GM12801 (cell line): ENCODE measurements around the gene CWC27.

Experiments
- TF ChIP-seq, protein P1 (sequence below): IDR thresholded peaks from one replicate; pipeline ENCODE4 v1.5.1; 2011; ENCODE audit warnings: control low read depth; ENCODE audit not compliant: insufficient read length; ENCODE audit errors: extremely low read depth

Gene CWC27

DNA sequence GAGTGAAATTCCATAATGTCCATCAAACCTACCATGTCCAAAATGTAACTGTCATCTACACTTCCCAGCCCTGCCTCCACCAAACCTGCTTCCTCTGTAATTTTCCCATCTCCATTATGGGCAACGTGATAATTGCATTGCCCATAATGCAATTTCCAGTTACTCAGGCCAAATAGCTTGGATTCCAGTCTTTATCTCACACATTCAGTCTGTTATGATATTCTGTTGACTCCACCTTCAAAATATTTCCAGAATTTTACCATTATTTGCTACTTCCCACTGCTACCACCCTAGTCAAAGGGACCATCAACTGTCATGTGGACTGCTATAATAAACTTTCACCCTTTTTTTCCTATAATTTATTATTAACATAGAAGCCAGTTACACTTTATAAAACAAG, 256.0 kb downstream of the CWC27 start:
- TF ChIP-seq, protein P1, sequence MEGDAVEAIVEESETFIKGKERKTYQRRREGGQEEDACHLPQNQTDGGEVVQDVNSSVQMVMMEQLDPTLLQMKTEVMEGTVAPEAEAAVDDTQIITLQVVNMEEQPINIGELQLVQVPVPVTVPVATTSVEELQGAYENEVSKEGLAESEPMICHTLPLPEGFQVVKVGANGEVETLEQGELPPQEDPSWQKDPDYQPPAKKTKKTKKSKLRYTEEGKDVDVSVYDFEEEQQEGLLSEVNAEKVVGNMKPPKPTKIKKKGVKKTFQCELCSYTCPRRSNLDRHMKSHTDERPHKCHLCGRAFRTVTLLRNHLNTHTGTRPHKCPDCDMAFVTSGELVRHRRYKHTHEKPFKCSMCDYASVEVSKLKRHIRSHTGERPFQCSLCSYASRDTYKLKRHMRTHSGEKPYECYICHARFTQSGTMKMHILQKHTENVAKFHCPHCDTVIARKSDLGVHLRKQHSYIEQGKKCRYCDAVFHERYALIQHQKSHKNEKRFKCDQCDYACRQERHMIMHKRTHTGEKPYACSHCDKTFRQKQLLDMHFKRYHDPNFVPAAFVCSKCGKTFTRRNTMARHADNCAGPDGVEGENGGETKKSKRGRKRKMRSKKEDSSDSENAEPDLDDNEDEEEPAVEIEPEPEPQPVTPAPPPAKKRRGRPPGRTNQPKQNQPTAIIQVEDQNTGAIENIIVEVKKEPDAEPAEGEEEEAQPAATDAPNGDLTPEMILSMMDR: no peak

DNA sequence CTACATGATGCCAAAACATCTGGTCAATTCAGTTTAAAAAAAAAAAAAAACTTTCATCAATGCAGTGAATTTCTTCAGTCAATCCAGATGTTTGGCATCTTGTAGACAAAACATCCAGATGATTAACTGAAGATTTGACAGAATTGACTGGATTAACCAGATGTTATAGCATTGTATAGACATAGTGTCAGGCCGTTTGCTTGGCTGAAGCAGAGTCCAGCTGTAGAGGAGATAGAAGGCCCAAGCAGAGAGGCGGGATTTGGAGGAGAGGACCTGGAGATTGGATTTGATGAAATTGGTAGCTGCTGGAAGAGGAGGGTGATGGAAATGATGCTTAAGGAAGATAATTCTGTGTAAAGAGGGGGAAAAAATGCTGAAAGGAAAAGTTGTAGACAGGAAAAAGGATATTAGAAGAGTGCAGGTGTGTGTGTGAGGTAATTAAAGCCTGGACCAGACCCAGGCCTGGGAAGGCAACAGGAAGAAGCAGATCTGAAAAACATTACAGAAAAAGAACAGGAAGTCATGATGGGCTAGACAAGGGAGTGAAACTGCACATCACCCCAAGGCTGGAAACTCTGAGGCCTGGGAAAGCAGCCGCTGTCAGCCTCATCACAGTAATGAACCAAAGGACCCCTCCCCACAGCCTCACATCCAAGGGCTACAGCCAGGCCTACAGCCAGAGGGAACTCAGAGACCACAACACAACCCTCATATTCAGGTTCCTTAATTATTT, 258.3 kb downstream of the CWC27 start:
- TF ChIP-seq, protein P1: no peak

DNA sequence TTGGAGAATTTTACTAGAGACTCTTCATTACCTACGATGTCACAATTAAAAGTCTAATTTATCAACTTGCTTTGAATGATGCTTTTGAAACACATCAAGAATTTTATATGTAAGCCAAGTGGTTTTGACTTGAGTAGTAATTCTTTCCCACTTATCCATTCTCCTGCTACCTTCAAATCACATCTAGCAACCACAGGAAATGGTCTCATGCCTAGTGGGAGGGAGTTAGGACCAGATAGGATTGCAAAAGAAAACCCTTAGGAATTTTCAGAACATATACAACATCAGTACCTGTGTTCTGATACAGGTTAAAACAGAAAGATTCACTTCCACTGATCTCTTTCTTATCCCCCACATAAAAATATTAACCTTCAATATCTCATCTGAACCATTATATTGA, 260.4 kb downstream of the CWC27 start:
- TF ChIP-seq, protein P1: no peak

DNA sequence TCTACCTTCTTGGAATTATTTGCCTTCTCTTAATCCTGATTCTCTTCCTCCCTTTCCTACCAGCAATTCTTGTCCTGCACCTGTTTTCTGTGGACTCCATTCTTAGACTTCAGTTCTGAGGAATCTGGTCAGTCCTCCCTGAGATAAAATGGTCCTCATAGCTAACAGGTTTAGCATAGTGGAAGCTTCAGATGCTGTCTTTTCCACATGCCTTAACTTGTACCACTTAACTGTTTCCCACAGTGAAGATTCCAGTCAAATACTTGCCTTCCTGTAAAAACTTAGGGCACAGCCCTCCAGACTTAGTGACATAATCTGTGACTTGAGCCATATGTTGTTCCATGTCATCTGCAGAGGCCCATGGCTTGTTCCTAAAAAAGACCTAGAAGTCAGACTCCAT, 261.3 kb downstream of the CWC27 start:
- TF ChIP-seq, protein P1: no peak

DNA sequence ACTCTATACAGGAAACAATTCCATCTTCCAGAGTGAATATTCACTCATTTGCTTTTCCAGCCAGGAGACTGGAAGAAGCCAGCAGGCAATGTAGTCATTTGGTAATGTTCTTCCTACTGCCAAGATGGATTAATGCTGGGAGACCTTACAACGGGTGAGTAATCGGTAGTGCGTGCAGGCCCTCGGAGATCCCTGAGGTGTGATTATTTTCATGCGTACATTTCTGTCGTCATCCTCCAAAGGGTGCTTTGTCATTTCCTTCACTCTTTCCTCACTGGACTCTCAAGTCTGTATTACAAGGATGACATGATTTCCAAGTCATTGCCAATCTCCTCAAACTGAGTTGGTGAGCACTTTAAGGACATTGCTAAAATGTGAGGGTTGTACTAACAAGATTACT, 263.5 kb downstream of the CWC27 start:
- TF ChIP-seq, protein P1: no peak

DNA sequence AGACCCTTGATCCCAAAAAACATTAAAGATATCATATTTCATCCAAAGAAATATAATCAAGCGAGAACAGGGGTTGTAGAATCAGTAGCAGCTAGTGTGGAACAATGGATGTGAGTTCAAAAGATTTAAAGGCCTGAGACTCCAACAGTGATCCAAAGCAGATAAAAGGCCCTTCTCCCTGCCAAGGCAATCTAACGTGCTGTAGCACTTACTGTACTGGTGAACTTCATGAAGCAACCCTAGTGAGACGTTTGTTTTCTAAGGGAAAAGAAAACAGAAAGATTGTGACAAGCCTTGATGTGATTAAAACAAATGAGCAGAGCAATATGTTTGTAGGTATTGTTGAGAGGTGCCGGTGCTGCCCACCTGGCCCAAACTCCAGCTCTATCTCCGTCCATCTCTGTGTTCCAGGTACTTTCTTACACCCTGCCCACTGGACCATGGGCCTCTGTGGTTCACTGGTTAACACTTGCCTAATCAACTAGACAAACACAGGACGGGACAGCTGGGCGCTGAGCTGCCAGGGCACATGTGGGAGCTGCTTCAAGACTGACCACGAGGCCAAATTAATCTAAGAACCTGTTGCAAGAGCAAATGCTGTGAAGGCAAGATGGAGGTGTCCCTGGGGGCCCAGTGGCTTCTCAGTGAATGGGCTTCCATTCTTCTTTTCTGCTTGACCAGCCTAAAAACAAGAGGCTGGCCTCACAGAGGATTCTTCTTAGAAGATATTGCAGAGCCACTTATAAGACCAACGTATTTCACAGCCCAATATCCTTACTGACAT, 265.5 kb downstream of the CWC27 start:
- TF ChIP-seq, protein P1: no peak

DNA sequence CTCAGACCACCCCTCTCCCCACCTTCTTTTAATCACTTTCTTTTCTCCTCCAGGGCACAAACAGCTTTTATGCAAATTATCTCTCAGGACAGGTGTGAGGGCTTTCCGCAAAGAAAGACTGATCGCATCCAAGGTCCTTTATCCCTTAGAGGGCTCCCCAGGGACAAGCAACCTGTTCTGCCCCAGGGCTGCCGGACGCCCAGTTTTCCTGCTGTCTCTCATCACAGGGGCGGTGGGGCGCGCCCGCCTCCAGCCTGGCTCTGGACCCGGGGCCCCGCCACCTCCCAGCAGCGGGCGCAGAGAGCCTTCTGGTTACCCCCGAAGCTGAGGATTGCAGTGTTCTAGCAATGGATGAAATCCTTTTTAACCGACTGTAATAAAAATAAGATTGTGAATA, 266.1 kb downstream of the CWC27 start:
- TF ChIP-seq, protein P1: no peak
